Neural progenitor cell (in vitro differentiated cells): ENCODE measurements around the gene GPR42. TPM values are rescaled to one million over a fixed set of nuclear protein-coding genes. Genes with fewer than 3 reads are reported as not detected.

ENCODE experiments used
- DNase-seq: peaks from one replicate; pipeline ENCODE4 v3.0.0-alpha.2; 2016; ENCODE audit warnings: low spot score
- H2AFZ ChIP-seq: fragments of 200-600 bp; sonication (generic); replicated peaks from 2 replicates; pipeline ENCODE4 v1.6.1; 2016; ENCODE audit warnings: antibody characterized with exemption
- H3F3A ChIP-seq: fragments of 200-600 bp; sonication (generic); 2 replicates; pipeline ENCODE4 v1.6.1; 2016; ENCODE audit warnings: antibody characterized with exemption, low read depth
- H3K27ac ChIP-seq: fragments of 200-600 bp; sonication (generic); 2 replicates; pipeline ENCODE4 v1.5.1; 2016; ENCODE audit warnings: mild to moderate bottlenecking
- H3K27me3 ChIP-seq: fragments of 200-600 bp; sonication (generic); 2 replicates; pipeline ENCODE4 v1.6.1; 2016; ENCODE audit warnings: mild to moderate bottlenecking, moderate library complexity
- H3K36me3 ChIP-seq: fragments of 200-600 bp; sonication (generic); 2 replicates; pipeline ENCODE4 v1.5.1; 2016
- H3K4me1 ChIP-seq: fragments of 200-600 bp; sonication (generic); 2 replicates; pipeline ENCODE4 v1.6.1; 2016; ENCODE audit warnings: mixed run types
- H3K4me2 ChIP-seq: fragments of 200-600 bp; sonication (generic); 2 replicates; pipeline ENCODE4 v1.6.1; 2016
- H3K4me3 ChIP-seq: fragments of 200-600 bp; sonication (generic); 2 replicates; pipeline ENCODE4 v1.5.1; 2016
- H3K79me2 ChIP-seq: fragments of 200-600 bp; sonication (generic); 2 replicates; pipeline ENCODE4 v1.6.1; 2016; ENCODE audit warnings: low read depth
- H3K9ac ChIP-seq: fragments of 200-600 bp; sonication (generic); 2 replicates; pipeline ENCODE4 v1.6.1; 2016
- H3K9me3 ChIP-seq: fragments of 200-600 bp; sonication (generic); 2 replicates; pipeline ENCODE4 v1.5.1; 2016; ENCODE audit warnings: low read depth
- H4K20me1 ChIP-seq: fragments of 200-600 bp; sonication (generic); 2 replicates; pipeline ENCODE4 v1.6.1; 2016; ENCODE audit warnings: low read depth
- H3K27ac Mint-ChIP-seq: 3 replicates; pipeline ENCODE4 v1.8.0; 2021; ENCODE audit warnings: mixed read lengths
- H3K27me3 Mint-ChIP-seq: 2 replicates; pipeline ENCODE4 v1.8.0; 2022; ENCODE audit warnings: low read depth, mild to moderate bottlenecking, inconsistent platforms, moderate library complexity, mixed read lengths; ENCODE audit not compliant: insufficient read depth
- H3K36me3 Mint-ChIP-seq: 3 replicates; pipeline ENCODE4 v1.8.0; 2021; ENCODE audit warnings: mixed read lengths
- H3K4me1 Mint-ChIP-seq: 3 replicates; pipeline ENCODE4 v1.8.0; 2021; ENCODE audit warnings: mixed read lengths
- H3K4me3 Mint-ChIP-seq: 3 replicates; pipeline ENCODE4 v1.8.0; 2021; ENCODE audit warnings: mild to moderate bottlenecking, moderate library complexity, mixed read lengths
- H3K9me3 Mint-ChIP-seq: 3 replicates; pipeline ENCODE4 v1.8.0; 2020; ENCODE audit warnings: mixed read lengths
- CTCF ChIP-seq: fragments of 200-600 bp; sonication (generic); IDR thresholded peaks from 2 replicates; pipeline ENCODE4 v1.5.1; 2017; ENCODE audit warnings: antibody characterized with exemption, mild to moderate bottlenecking
- EZH2 ChIP-seq: fragments of 200-600 bp; sonication (generic); IDR thresholded peaks from 2 replicates; pipeline ENCODE4 v1.6.1; 2017; ENCODE audit warnings: antibody characterized with exemption, mild to moderate bottlenecking, moderate library complexity
- EZH2phosphoT487 ChIP-seq: fragments of 200-600 bp; sonication (generic); IDR thresholded peaks from 2 replicates; pipeline ENCODE4 v1.6.1; 2017; ENCODE audit warnings: antibody characterized with exemption
- total RNA-seq: library from RNA; depleted of rRNA; stranded (reverse); fragments of >200 nt; gene quantifications from 2 replicates; pipeline ENCODE4 v1.2.3, GENCODE V29; 2015; ENCODE audit warnings: low replicate concordance

The GPR42 gene
- total RNA-seq, 1 donor from 2014 or later: not detected

GRCh38 chr19:35381318-35381717 is 10.4 kb downstream of the GPR42 start:
- Histone ChIP-seq H2AFZ (no peak overlapping the region), H3K27me3 (no peaks in the 10 kb centered on the region), H4K20me1 (no peaks in the 10 kb centered on the region), H3K4me2 (no peak overlapping the region), H3K4me1 (no peaks in the 10 kb centered on the region), H3K9ac (no peak overlapping the region), H3K9me3 (peaks cover 8% of the 10 kb centered on the region), H3K4me3 (no peak overlapping the region), H3K27ac (no peak overlapping the region), H3K36me3 (no peaks in the 10 kb centered on the region), H3F3A (no peaks in the 10 kb centered on the region), H3K79me2 (no peaks in the 10 kb centered on the region)
- TF ChIP-seq EZH2phosphoT487: no peak
- no peak for TF ChIP-seq EZH2
- TF ChIP-seq CTCF: no peak
- H3K4me3 Mint-ChIP-seq: no peak overlapping the region
- H3K27me3 Mint-ChIP-seq: peaks cover 4% of the 10 kb centered on the region
- peaks cover 22% of the 10 kb centered on the region for H3K9me3 Mint-ChIP-seq
- no peak overlapping the region for H3K27ac Mint-ChIP-seq
- no peak for DNase-seq
- H3K36me3 Mint-ChIP-seq: peaks cover 2% of the 10 kb centered on the region
- no peaks in the 10 kb centered on the region for H3K4me1 Mint-ChIP-seq

DNA sequence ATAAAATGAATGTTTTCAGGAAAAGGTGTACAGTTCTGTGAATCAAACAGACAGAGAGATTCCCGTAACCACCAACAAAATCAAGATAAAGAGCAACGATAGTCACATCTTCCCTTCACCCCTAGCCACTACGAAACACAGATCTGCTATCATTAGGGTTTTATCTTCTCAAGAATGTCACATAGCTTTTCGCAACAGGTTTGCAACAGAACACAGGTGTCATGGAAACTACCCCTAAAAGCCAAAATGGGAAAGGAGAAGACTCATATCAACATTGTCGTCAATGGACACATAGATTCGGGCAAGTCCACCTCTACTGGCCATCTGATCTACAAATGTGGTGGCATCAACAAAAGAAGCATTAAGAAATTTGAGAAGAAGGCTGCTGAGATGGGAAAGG is 11.1 kb downstream of the GPR42 start:
- Mint-ChIP-seq H3K4me3 (no peak overlapping the region), H3K27me3 (peaks cover 4% of the 10 kb centered on the region), H3K9me3 (peaks cover 27% of the 10 kb centered on the region), H3K4me1 (no peaks in the 10 kb centered on the region), H3K36me3 (peaks cover 2% of the 10 kb centered on the region), H3K27ac (no peak overlapping the region)
- Histone ChIP-seq H3K27ac (no peak overlapping the region), H3K9me3 (peaks cover 14% of the 10 kb centered on the region), H3K79me2 (no peaks in the 10 kb centered on the region), H3K4me3 (no peak overlapping the region), H3K4me2 (no peak overlapping the region), H3K4me1 (no peaks in the 10 kb centered on the region), H4K20me1 (no peaks in the 10 kb centered on the region), H2AFZ (no peak overlapping the region), H3K27me3 (no peaks in the 10 kb centered on the region), H3F3A (no peaks in the 10 kb centered on the region), H3K9ac (no peak overlapping the region), H3K36me3 (no peaks in the 10 kb centered on the region)
- no peak for DNase-seq
- TF ChIP-seq CTCF (no peak), EZH2 (no peak)

- Histone ChIP-seq H2AFZ (no peak overlapping the region), H3F3A (no peaks in the 10 kb centered on the region), H4K20me1 (no peaks in the 10 kb centered on the region), H3K27me3 (no peaks in the 10 kb centered on the region), H3K4me1 (no peaks in the 10 kb centered on the region), H3K9me3 (peaks cover 19% of the 10 kb centered on the region), H3K4me3 (no peak overlapping the region), H3K27ac (no peak overlapping the region), H3K4me2 (no peak overlapping the region), H3K36me3 (no peaks in the 10 kb centered on the region), H3K79me2 (no peaks in the 10 kb centered on the region), H3K9ac (no peak overlapping the region)
- Mint-ChIP-seq H3K36me3 (peaks cover 2% of the 10 kb centered on the region), H3K4me1 (no peaks in the 10 kb centered on the region), H3K27ac (no peak overlapping the region), H3K9me3 (peaks cover 37% of the 10 kb centered on the region), H3K4me3 (no peak overlapping the region), H3K27me3 (peaks cover 9% of the 10 kb centered on the region)
- TF ChIP-seq EZH2: no peak
- no peak for TF ChIP-seq EZH2phosphoT487
- TF ChIP-seq CTCF: no peak
- no peak for DNase-seq
These were observed 12.7 kb downstream of the GPR42 start for GRCh38 chr19:35383536-35383935.
